ENCODE results near the gene ATP2A3.

ATP2A3 gene

GRCh38 chr17:3925684-3926485 is 38.4 kb downstream of the ATP2A3 start:
- no peak for FAIRE-seq

- FAIRE-seq: no peak
These were observed 39.5 kb downstream of the ATP2A3 start for GRCh38 chr17:3924512-3925350.

- FAIRE-seq: no peak
These were observed 40.6 kb downstream of the ATP2A3 start for GRCh38 chr17:3923466-3924190.

- FAIRE-seq: no peak
These were observed 41.5 kb downstream of the ATP2A3 start for GRCh38 chr17:3922765-3923164.

GRCh38 chr17:3921502-3922319 is 42.5 kb downstream of the ATP2A3 start:
- FAIRE-seq: no peak

GRCh38 chr17:3921006-3921405 is 43.2 kb downstream of the ATP2A3 start:
- FAIRE-seq: no peak

- no peak for FAIRE-seq
These were observed 45.1 kb downstream of the ATP2A3 start for GRCh38 chr17:3919123-3919624.

- FAIRE-seq: no peak
These were observed 45.7 kb downstream of the ATP2A3 start for GRCh38 chr17:3918372-3919122.

GRCh38 chr17:3917391-3917931 is 46.8 kb downstream of the ATP2A3 start:
- no peak for FAIRE-seq

- FAIRE-seq: no peak
These were observed 47.4 kb downstream of the ATP2A3 start for GRCh38 chr17:3916825-3917224.

- FAIRE-seq: no peak
These were observed 48.1 kb downstream of the ATP2A3 start, which contains the start of gene P2RX1 for GRCh38 chr17:3915995-3916696. P2RX1 (minus strand) TSS chr17:3916465; CDS start chr17:3916225, 240 bp downstream.

- no peak for FAIRE-seq
These were observed 48.6 kb downstream of the ATP2A3 start for GRCh38 chr17:3915581-3915994.

- no peak for FAIRE-seq
These were observed 49.9 kb downstream of the ATP2A3 start for GRCh38 chr17:3914312-3914670.

GRCh38 chr17:3913531-3914311 is 50.5 kb downstream of the ATP2A3 start:
- no peak for FAIRE-seq

- FAIRE-seq: no peak
These were observed 51.4 kb downstream of the ATP2A3 start for GRCh38 chr17:3912827-3913226.

GRCh38 chr17:3911271-3912053 is 52.8 kb downstream of the ATP2A3 start:
- FAIRE-seq: no peak

- no peak for FAIRE-seq
These were observed 53.6 kb downstream of the ATP2A3 start for GRCh38 chr17:3910420-3911270.

GRCh38 chr17:3909257-3909656 is 55.0 kb downstream of the ATP2A3 start:
- FAIRE-seq: no peak

All from colon (tissue), 2 donors.